Rectal smooth muscle tissue (tissue), 1 donor: ENCODE results near the gene MRGPRF.
"Not testable (repeated sequence)": the region's sequence is repeated elsewhere in the genome, so short reads cannot be mapped to it uniquely, and the experiment has no call there.

ENCODE experiments used
- H3K27ac ChIP-seq: one replicate; pipeline ENCODE4 v1.7.0; 2013; ENCODE audit warnings: low read depth, low read length, inconsistent platforms
- H3K27me3 ChIP-seq: one replicate; pipeline ENCODE4 v1.7.0; 2013; ENCODE audit warnings: low read length; ENCODE audit not compliant: control insufficient read depth, insufficient read depth
- H3K36me3 ChIP-seq: one replicate; pipeline ENCODE4 v1.7.0; 2013; ENCODE audit warnings: low read length; ENCODE audit not compliant: control insufficient read depth, insufficient read depth
- H3K4me1 ChIP-seq: one replicate; pipeline ENCODE4 v1.7.0; 2013; ENCODE audit warnings: low read length; ENCODE audit not compliant: control insufficient read depth, insufficient read depth
- H3K4me3 ChIP-seq: one replicate; pipeline ENCODE4 v1.7.0; 2013; ENCODE audit warnings: low read length
- H3K9ac ChIP-seq: one replicate; pipeline ENCODE4 v1.7.0; 2013; ENCODE audit warnings: low read length

The MRGPRF gene

DNA sequence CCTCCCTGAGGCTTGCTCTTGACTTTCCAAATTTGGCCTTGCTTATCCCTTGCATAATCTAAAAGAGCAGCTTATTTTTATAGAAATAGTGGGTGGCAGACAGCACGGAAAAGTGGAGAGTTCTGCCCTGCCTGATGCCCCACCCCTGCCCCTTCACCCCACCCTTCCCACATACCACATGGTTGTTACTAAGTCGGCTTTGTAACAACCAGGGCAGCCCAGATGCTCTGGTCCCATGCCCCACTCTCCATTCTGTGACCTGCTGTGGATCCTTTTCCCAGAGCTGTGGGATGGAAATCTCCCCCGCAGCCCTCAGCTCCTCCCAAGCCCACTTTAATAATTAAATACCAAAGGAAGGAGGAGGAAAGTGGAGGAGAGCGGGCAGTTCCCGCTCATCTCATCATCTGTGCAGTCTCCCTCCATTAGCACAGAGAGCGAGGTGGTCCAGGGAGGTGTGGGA lies 10.9 kb downstream of the MRGPRF start:
- Histone ChIP-seq H3K27ac (peak overlapping the region; percentile 99), H3K27me3 (no peaks in the 10 kb centered on the region), H3K4me1 (peaks cover 84% of the 10 kb centered on the region), H3K9ac (peak overlapping the region; percentile 21), H3K36me3 (peaks cover 21% of the 10 kb centered on the region), H3K4me3 (no peak overlapping the region)

DNA sequence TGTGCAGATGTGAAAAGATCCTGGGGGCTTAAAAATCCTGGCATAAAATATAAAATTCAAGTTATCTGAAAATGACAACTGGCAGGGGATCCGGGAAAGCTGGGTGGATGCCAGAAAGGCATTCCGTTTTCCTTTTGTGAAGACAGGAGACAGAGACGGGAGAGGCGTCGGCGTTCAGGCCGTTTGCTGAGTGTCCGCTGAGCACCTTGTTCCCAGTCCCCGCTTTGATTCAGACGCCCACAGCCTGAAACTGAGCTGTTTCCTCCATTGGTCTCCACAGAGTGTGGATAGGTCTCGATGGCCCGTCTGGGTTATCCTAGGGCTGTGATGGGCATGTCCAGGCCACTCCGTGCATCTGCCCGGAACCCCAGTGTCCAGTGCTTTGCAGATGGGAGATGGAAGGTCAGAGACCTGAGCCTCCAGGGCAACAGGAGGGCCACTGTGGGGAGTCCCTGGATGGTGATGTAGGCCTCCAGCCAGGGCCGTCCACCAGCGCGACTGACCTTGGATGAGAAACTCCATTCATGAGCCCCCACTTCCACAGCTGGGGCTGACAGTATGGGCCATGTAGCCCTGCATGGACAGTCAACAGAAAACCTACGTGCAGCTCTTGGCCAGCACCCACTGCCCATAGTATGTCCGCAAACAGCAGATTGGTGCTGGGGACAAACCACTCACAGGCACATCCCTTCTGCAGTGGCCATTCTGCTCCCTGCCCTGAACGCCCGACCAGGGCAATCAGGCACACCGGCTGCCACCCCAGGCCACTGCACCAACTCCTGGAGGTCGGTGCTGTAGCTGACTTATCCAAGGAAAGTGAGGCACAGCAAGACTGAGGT lies 11.6 kb downstream of the MRGPRF start:
- Histone ChIP-seq H3K4me1 (peaks cover 80% of the 10 kb centered on the region), H3K4me3 (no peak overlapping the region)

DNA sequence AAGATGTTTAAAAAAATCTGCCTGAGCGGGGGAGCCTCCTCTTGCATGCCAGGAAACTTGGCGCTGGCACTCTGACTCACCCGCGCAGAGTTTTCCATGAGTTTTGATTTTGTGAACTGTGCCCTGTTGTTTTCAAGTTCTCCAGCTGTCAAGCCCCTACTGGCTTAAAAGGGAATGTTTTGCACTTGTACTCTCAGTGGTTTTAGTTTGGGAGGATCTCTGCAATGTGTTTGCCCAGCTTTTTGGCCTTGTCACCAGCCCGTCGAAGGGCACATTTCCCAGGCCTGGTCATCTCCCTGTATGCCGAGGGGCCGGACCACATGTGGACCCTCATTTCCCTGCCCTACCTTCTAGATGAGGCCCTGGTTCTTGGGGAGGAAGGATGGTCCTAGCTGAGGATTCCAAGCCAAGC lies 12.2 kb downstream of the MRGPRF start:
- peak overlapping the region; percentile 99 for H3K27ac ChIP-seq
- no peak overlapping the region for H3K9ac ChIP-seq
- H3K36me3 ChIP-seq, result peaks cover 17% of the 10 kb centered on the region
- H3K27me3 ChIP-seq, result no peaks in the 10 kb centered on the region
- H3K4me3 ChIP-seq, result no peak overlapping the region
- H3K4me1 ChIP-seq, result peaks cover 76% of the 10 kb centered on the region

More for the DNA sequence above, 11.6 kb downstream of the MRGPRF start:
- H3K27me3 ChIP-seq, result no peaks in the 10 kb centered on the region
- H3K27ac ChIP-seq, result peak overlapping the region; percentile 99
- H3K9ac ChIP-seq, result no peak overlapping the region
- peaks cover 17% of the 10 kb centered on the region for H3K36me3 ChIP-seq

DNA sequence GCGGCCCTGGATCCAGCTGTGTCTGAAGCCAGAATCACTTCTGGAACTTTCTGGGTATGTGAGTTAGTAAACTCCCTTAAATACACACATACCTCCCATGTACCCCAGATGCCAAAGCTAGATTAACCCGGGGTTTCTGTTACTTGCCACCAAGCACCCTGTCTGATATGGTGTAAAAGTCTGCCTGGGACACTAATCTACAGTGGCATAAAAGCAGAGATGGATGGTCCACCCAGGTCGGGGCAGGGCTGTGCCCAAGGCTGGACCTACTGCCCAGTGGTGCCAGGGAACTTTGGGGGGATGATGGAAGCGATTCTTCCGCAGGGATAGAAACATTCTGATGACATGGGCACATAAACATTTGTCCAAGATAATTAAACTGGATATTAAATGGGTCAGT lies 12.7 kb downstream of the MRGPRF start:
- Histone ChIP-seq H3K4me3 (no peak overlapping the region), H3K27me3 (no peaks in the 10 kb centered on the region), H3K4me1 (peaks cover 71% of the 10 kb centered on the region), H3K9ac (no peak overlapping the region), H3K36me3 (peaks cover 17% of the 10 kb centered on the region), H3K27ac (peak overlapping the region; percentile 94)

DNA sequence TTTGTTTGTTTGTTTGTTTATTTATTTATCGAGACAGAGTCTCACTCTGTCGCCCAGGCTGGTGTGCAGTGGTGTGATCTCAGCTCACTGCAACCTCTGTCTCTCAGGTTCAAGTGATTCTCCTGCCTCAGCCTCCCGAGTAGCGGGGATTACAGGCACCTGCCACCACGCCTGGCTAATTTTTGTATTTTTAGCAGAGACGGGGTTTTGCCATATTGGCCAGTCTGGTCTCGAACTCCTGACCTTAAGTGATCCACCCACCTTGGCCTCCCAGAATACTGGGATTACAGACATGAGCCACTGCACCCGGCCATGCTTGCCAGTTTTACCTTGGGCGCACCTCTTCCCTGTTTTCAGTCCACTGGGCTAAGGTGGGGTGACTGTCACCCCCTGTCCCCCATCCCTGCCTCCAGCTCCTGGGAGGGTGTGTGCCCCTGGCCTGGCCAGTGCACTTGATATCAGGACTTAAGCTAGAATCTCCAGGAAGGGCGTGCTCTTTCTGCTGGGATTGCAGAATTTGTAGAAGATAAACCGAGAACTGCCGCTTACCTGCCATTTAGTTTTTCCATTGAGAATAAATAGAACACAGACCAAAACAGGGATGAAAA lies 13.2 kb downstream of the MRGPRF start:
- not testable (repeated sequence) for H3K4me3 ChIP-seq, H3K9ac ChIP-seq, H3K27me3 ChIP-seq
- peaks cover 66% of the 10 kb centered on the region for H3K4me1 ChIP-seq
- peak overlapping the region; percentile 94 for H3K27ac ChIP-seq
- peaks cover 13% of the 10 kb centered on the region for H3K36me3 ChIP-seq

DNA sequence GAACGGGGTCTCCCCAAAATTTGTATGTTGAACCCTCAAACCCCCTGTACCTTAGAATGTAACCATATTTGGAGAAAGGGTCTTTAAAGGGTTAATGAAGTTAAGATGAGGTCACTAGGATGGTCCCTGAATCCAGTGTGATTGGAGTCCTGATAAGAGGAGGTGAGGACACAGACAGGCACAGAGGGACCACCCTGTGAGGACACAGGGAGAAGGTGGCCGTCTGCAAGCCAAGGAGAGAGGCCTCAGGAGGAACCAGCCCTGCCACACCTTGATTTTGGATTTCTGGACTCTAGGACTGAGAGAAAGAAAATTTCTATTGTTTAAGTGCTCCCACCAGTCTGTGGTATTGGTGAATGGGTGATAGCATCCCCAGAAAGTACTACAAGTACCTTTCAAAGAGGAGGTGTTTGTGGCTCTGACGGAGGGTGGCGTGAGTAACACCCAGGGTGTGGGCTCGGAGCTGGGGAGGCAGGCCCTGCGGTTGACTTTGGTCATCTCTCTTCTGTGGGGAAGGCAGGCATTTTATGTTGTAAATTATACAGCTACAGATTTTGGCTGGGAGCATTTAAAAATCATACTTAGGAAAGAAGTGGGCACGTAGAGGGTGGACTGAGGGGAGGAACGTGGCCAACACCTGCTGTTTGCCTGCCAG lies 13.8 kb downstream of the MRGPRF start:
- H3K27me3 ChIP-seq, result no peaks in the 10 kb centered on the region
- peaks cover 60% of the 10 kb centered on the region for H3K4me1 ChIP-seq
- peaks cover 8% of the 10 kb centered on the region for H3K36me3 ChIP-seq
- H3K9ac ChIP-seq, result no peak overlapping the region
- H3K27ac ChIP-seq, result peak overlapping the region; percentile 94
- H3K4me3 ChIP-seq, result no peak overlapping the region

DNA sequence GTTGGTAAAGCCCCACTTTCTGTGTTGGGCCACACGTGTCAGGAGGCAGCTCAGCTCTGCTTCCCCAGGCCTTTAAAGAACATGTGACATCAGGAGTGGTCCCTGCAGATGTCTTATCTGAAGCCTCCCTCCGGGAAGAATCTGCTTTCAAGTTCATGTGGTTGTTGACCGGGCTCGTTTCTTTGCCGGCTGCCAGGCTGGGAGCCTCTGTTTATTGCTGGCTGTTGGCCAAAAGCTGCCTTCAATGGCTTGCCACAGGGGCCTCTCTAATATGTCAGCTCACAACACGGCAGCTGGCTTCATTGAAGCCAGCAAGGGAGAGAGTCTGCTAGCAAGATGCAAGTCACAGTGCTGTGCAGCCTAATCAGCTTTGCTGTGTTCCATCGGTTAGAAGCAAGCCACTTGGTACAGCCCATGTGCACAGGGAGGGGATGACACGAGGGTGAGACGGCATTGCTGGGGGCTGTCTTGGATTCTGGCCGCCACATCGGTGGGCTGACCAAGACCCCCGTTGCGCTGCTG lies 14.6 kb downstream of the MRGPRF start:
- no peak overlapping the region for H3K9ac ChIP-seq
- peaks cover 3% of the 10 kb centered on the region for H3K36me3 ChIP-seq
- no peaks in the 10 kb centered on the region for H3K27me3 ChIP-seq
- peak overlapping the region; percentile 94 for H3K27ac ChIP-seq
- peaks cover 52% of the 10 kb centered on the region for H3K4me1 ChIP-seq
- H3K4me3 ChIP-seq, result no peak overlapping the region

DNA sequence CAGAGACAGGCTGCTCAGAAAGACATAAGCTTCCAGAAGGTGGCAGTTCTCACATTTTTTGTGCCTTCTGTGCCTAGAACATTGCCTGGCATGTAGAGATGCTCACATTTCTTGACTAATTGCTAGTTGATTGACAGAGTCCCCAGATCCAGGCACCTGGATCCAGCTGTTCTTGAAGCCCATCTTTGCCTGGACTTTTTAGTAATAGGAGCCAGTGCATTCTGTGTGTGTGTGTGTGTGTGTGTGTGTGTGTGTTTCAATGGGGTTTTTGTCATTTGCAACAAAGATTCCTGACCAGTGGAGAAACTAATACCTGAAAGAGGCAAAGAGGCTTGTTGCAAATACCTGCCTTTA lies 15.1 kb downstream of the MRGPRF start:
- Histone ChIP-seq H3K36me3 (no peaks in the 10 kb centered on the region), H3K27ac (peak overlapping the region; percentile 94), H3K4me3 (no peak overlapping the region), H3K4me1 (peaks cover 47% of the 10 kb centered on the region), H3K27me3 (no peaks in the 10 kb centered on the region), H3K9ac (no peak overlapping the region)

DNA sequence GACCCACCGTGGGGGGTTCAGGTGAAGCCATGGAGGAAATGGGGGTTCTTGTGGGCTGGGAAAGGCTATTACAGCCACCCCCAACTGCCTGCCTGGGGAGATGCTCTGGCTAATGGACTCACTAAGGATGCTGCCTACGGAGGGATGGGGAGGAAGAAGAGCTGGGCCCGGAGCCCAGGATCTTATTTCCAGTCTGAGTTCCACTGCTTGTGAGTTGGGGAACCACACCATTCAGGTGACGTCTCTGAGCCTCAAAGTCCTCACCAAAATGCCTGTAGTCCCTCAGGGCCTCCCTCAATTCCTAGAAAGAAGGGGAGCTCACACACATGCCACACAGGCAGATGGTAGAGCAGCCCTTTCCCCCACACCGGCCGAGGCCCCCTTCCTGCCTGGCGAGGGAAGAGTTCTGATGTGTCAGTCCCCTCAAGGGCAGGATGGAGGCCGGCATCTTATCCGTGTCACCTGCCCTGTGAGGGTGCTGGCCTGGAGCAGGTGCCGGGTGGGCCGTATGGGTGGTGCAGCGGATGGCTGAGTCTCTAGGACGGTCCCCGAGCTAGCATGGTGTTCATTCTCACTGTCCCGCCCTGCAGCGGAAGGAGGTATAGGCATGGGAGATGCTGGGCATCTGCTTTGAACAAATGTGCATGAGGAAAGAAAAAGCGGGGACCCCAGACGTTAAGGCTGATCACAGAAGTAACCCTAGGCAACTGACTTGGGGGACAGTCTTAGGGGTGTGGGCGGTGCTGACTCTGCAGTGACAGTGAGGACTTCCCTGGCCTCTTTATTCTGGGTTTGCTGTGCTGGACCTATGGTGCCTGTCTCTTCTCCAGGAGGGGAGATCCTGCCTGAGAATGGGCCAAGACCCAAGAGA lies 15.7 kb downstream of the MRGPRF start:
- Histone ChIP-seq H3K9ac (no peak overlapping the region), H3K4me3 (no peak overlapping the region), H3K4me1 (peaks cover 41% of the 10 kb centered on the region), H3K36me3 (no peaks in the 10 kb centered on the region), H3K27me3 (no peaks in the 10 kb centered on the region), H3K27ac (peak overlapping the region; percentile 94)

DNA sequence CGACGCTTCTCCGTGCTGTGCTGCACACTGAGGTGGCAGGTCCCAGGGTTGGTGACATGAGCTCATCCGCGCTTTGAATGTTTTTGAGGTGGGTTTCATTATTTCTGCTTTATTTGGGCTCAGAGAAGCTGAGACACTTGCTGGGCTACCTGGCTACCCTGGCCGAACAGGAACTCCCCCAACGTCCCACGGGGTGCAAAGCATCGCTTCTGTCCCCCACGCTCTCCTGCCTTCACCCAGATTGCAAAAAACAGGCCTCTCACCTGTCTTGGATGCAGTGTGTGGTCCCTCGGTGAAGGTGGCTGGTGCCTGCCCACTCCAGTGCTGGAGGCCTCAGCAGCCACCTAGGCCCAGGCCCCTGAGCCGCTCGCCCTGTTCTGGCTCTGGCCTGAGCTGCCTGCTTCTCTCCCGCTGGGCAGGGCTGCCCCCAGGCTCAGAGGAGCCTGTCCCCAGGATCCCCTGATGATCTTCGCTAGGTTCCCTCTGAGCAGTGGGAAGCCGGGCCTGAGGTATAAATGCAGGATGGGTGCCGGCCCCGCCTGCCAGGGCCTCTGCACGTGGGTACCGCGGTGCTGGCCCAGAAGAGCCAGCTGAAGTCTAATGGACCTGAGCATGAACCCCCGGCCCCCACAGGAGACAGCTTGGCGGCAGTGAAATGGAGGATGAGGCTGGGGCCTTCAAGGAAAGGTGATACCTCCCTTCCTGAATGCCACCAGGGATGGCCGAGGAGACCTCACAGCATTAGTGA lies 16.5 kb downstream of the MRGPRF start:
- Histone ChIP-seq H3K27me3 (no peaks in the 10 kb centered on the region), H3K36me3 (no peaks in the 10 kb centered on the region), H3K4me1 (peaks cover 34% of the 10 kb centered on the region), H3K27ac (no peak overlapping the region), H3K4me3 (no peak overlapping the region), H3K9ac (no peak overlapping the region)

DNA sequence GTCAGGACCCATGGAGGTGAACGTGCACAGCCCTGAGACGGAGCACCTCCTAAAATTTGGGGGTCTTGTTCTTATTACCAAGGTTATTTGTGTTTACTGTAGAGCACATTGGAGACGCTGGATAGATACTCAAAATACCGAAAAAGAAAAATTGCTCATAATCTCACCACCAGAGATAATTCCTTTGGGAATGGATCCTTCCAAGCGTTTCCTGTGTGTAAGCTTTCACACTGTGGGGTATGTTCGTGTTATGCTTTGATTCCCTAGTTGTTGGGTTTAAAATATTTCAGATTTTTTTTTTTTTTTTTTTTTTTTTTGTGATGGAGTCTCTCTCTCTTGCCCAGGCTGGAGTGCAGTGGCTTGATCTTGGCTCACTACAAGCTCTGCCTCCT lies 18.2 kb downstream of the MRGPRF start:
- H3K27me3 ChIP-seq, result no peaks in the 10 kb centered on the region
- H3K36me3 ChIP-seq, result no peaks in the 10 kb centered on the region
- H3K9ac ChIP-seq, result no peak overlapping the region
- H3K27ac ChIP-seq, result no peak overlapping the region
- H3K4me1 ChIP-seq, result peaks cover 20% of the 10 kb centered on the region
- H3K4me3 ChIP-seq, result no peak overlapping the region
